Endothelial cell (in vitro differentiated cells): ENCODE measurements around the gene PLXNA3. TPM values are rescaled to one million over a fixed set of nuclear protein-coding genes. Genes with fewer than 3 reads are reported as not detected.

Experiments used
- DNase-seq: peaks from one replicate; pipeline ENCODE4 v3.0.0; 2021; ENCODE audit warnings: low spot score
- H3K27ac Mint-ChIP-seq: one replicate; pipeline ENCODE4 v1.8.0; 2021; ENCODE audit warnings: mixed read lengths, inconsistent platforms; ENCODE audit not compliant: unreplicated experiment
- H3K27me3 Mint-ChIP-seq: one replicate; pipeline ENCODE4 v1.8.0; 2021; ENCODE audit warnings: mild to moderate bottlenecking, moderate library complexity, mixed read lengths, inconsistent platforms; ENCODE audit not compliant: unreplicated experiment
- H3K36me3 Mint-ChIP-seq: one replicate; pipeline ENCODE4 v1.8.0; 2021; ENCODE audit warnings: mild to moderate bottlenecking, low read depth, mixed read lengths, inconsistent platforms; ENCODE audit not compliant: unreplicated experiment
- H3K4me1 Mint-ChIP-seq: one replicate; pipeline ENCODE4 v1.8.0; 2021; ENCODE audit warnings: mild to moderate bottlenecking, mixed read lengths, inconsistent platforms; ENCODE audit not compliant: unreplicated experiment
- H3K4me3 Mint-ChIP-seq: one replicate; pipeline ENCODE4 v1.8.0; 2021; ENCODE audit warnings: mild to moderate bottlenecking, mixed read lengths, inconsistent platforms; ENCODE audit not compliant: unreplicated experiment
- H3K9me3 Mint-ChIP-seq: one replicate; pipeline ENCODE4 v1.8.0; 2021; ENCODE audit warnings: mixed read lengths, inconsistent platforms; ENCODE audit not compliant: unreplicated experiment
- CTCF ChIP-seq: fragments of 200-600 bp; sonication (generic); IDR thresholded peaks from one replicate; pipeline ENCODE4 v1.5.0; 2021; ENCODE audit warnings: antibody characterized with exemption; ENCODE audit not compliant: unreplicated experiment
- total RNA-seq: library from RNA; stranded (reverse); fragmentation: NEBNext Ultra II Directional; extraction: Animal tissue kit (Norgen Biotek cat#: 25700); gene quantifications from one replicate; pipeline ENCODE4 v1.2.1, GENCODE V29; 2021; ENCODE audit not compliant: unreplicated experiment

The PLXNA3 gene
- total RNA-seq, 1 donor from 2014 or later, result 54.5 TPM

- H3K27ac Mint-ChIP-seq, result no peak overlapping the region
- peaks cover 5% of the 10 kb centered on the region for H3K36me3 Mint-ChIP-seq
- H3K4me3 Mint-ChIP-seq, result no peak overlapping the region
- peaks cover 1% of the 10 kb centered on the region for H3K27me3 Mint-ChIP-seq
- no peak for DNase-seq
- H3K4me1 Mint-ChIP-seq, result no peaks in the 10 kb centered on the region
- TF ChIP-seq CTCF, result no peak
- no peaks in the 10 kb centered on the region for H3K9me3 Mint-ChIP-seq
These were observed 8.8 kb downstream of the PLXNA3 start for GRCh38 chrX:154466907-154467306.

- H3K4me3 Mint-ChIP-seq, result no peak overlapping the region
- H3K27me3 Mint-ChIP-seq, result peaks cover 1% of the 10 kb centered on the region
- H3K9me3 Mint-ChIP-seq, result no peaks in the 10 kb centered on the region
- peaks cover 5% of the 10 kb centered on the region for H3K36me3 Mint-ChIP-seq
- DNase-seq, result no peak
- H3K4me1 Mint-ChIP-seq, result no peaks in the 10 kb centered on the region
- no peak overlapping the region for H3K27ac Mint-ChIP-seq
- TF ChIP-seq CTCF, result no peak
These were observed 9.5 kb downstream of the PLXNA3 start for GRCh38 chrX:154467556-154467955.

GRCh38 chrX:154468217-154468616 is 10.1 kb downstream of the PLXNA3 start:
- H3K36me3 Mint-ChIP-seq, result peaks cover under 1% of the 10 kb centered on the region
- no peak for DNase-seq
- H3K4me3 Mint-ChIP-seq, result no peak overlapping the region
- TF ChIP-seq CTCF, result no peak
- H3K27ac Mint-ChIP-seq, result no peak overlapping the region
- no peaks in the 10 kb centered on the region for H3K4me1 Mint-ChIP-seq
- peaks cover 1% of the 10 kb centered on the region for H3K27me3 Mint-ChIP-seq
- no peaks in the 10 kb centered on the region for H3K9me3 Mint-ChIP-seq

GRCh38 chrX:154469114-154469513 is 11.0 kb downstream of the PLXNA3 start:
- no peaks in the 10 kb centered on the region for H3K9me3 Mint-ChIP-seq

GRCh38 chrX:154469880-154470279 is 11.8 kb downstream of the PLXNA3 start:
- no peak for TF ChIP-seq CTCF
- no peak overlapping the region for H3K4me3 Mint-ChIP-seq
- no peaks in the 10 kb centered on the region for H3K9me3 Mint-ChIP-seq
- H3K27me3 Mint-ChIP-seq, result peaks cover 1% of the 10 kb centered on the region
- no peaks in the 10 kb centered on the region for H3K4me1 Mint-ChIP-seq
- no peak overlapping the region for H3K27ac Mint-ChIP-seq
- H3K36me3 Mint-ChIP-seq, result peaks cover 4% of the 10 kb centered on the region
- no peak for DNase-seq

More at GRCh38 chrX:154469114-154469513, 11.0 kb downstream of the PLXNA3 start:
- Mint-ChIP-seq H3K27ac (no peak overlapping the region), H3K4me1 (no peaks in the 10 kb centered on the region), H3K36me3 (peaks cover 4% of the 10 kb centered on the region), H3K4me3 (no peak overlapping the region), H3K27me3 (peaks cover 1% of the 10 kb centered on the region)
- no peak for DNase-seq
- TF ChIP-seq CTCF, result no peak
